ENCODE results near the gene CCDC66.
"Not testable (repeated sequence)": the region's sequence is repeated elsewhere in the genome, so short reads cannot be mapped to it uniquely, and the experiment has no call there.

The CCDC66 gene

GRCh38 chr3:56556908-56557830 is at the start of gene CCDC66:
Gene CCDC66, plus strand, starts transcription at chr3:56557175. Its CDS starts 68 bp downstream, at chr3:56557243.
- peak; percentile 82 to 90 for DNase-seq (ENCODE audit: extremely low read depth in 1 of 2, low read depth in 1 of 2)

- no peak for DNase-seq (ENCODE audit: extremely low read depth in 1 of 2, low read depth in 1 of 2)
These were observed 37.3 kb upstream of the CCDC66 start for GRCh38 chr3:56519641-56520040.

- no peak for DNase-seq (ENCODE audit: extremely low read depth in 1 of 2, low read depth in 1 of 2)
These were observed 34.6 kb upstream of the CCDC66 start for GRCh38 chr3:56522374-56522773.

- DNase-seq (ENCODE audit: extremely low read depth in 1 of 2, low read depth in 1 of 2): no peak
These were observed 31.7 kb upstream of the CCDC66 start for GRCh38 chr3:56525291-56525690.

GRCh38 chr3:56536735-56537134 is 20.2 kb upstream of the CCDC66 start:
- no peak for DNase-seq (ENCODE audit: extremely low read depth in 1 of 2, low read depth in 1 of 2)

GRCh38 chr3:56547486-56547885 is 9.5 kb upstream of the CCDC66 start:
- DNase-seq (ENCODE audit: extremely low read depth in 1 of 2, low read depth in 1 of 2): no peak

- DNase-seq (ENCODE audit: extremely low read depth in 1 of 2, low read depth in 1 of 2): no peak
These were observed 826 bp downstream of the CCDC66 start for GRCh38 chr3:56557831-56558170.

- no peak for DNase-seq (ENCODE audit: extremely low read depth in 1 of 2, low read depth in 1 of 2)
These were observed 16.5 kb downstream of the CCDC66 start for GRCh38 chr3:56573501-56573900.

- not testable (repeated sequence) for DNase-seq (ENCODE audit: extremely low read depth in 1 of 2, low read depth in 1 of 2)
These were observed 25.0 kb downstream of the CCDC66 start for GRCh38 chr3:56581941-56582340.

- not testable (repeated sequence) for DNase-seq (ENCODE audit: extremely low read depth in 1 of 2, low read depth in 1 of 2)
These were observed 27.3 kb downstream of the CCDC66 start for GRCh38 chr3:56584275-56584674.

- DNase-seq (ENCODE audit: extremely low read depth in 1 of 2, low read depth in 1 of 2): no peak
These were observed 33.8 kb downstream of the CCDC66 start for GRCh38 chr3:56590814-56591213.

- no peak for DNase-seq (ENCODE audit: extremely low read depth in 1 of 2, low read depth in 1 of 2)
These were observed 34.3 kb downstream of the CCDC66 start for GRCh38 chr3:56591262-56591661.

- DNase-seq (ENCODE audit: extremely low read depth in 1 of 2, low read depth in 1 of 2): peak in 1 of 2 donors; percentile 6
These were observed 36.6 kb downstream of the CCDC66 start for GRCh38 chr3:56593455-56594158.

GRCh38 chr3:56595975-56596840 is 39.2 kb downstream of the CCDC66 start:
- no peak for DNase-seq (ENCODE audit: extremely low read depth in 1 of 2, low read depth in 1 of 2)

GRCh38 chr3:56608479-56608878 is 51.5 kb downstream of the CCDC66 start:
- DNase-seq (ENCODE audit: extremely low read depth in 1 of 2, low read depth in 1 of 2): not testable (repeated sequence)

GRCh38 chr3:56610669-56611335 is 53.8 kb downstream of the CCDC66 start:
- no peak for DNase-seq (ENCODE audit: extremely low read depth in 1 of 2, low read depth in 1 of 2)

GRCh38 chr3:56611364-56611763 is 54.4 kb downstream of the CCDC66 start:
- no peak for DNase-seq (ENCODE audit: extremely low read depth in 1 of 2, low read depth in 1 of 2)

- DNase-seq (ENCODE audit: extremely low read depth in 1 of 2, low read depth in 1 of 2): no peak
These were observed 55.2 kb downstream of the CCDC66 start for GRCh38 chr3:56612146-56612545.

- no peak for DNase-seq (ENCODE audit: extremely low read depth in 1 of 2, low read depth in 1 of 2)
These were observed 56.0 kb downstream of the CCDC66 start for GRCh38 chr3:56613016-56613415.

- DNase-seq (ENCODE audit: extremely low read depth in 1 of 2, low read depth in 1 of 2): no peak
These were observed 59.6 kb downstream of the CCDC66 start for GRCh38 chr3:56616478-56617006.

Data from activated CD8-positive, alpha-beta memory T cell treated with anti-CD3 and anti-CD28 coated beads for 1 hour (primary cell).